Spinal cord (tissue), 10 donors: ENCODE results near the gene UCHL3. TPM values are rescaled to one million over a fixed set of nuclear protein-coding genes. Genes with fewer than 3 reads are reported as not detected.

Source experiments
- DNase-seq, 6 donors: peaks; one replicate each; pipeline versions ENCODE4 v3.0.0 to v3.0.0-alpha.2; 2013 to 2015; ENCODE audit warnings: low spot score in 6 of 6, low read depth in 4 of 6
- H3K27ac ChIP-seq: one replicate; pipeline ENCODE4 v1.5.1; 2013; ENCODE audit warnings: low read depth, low read length, control low read depth
- H3K27me3 ChIP-seq: one replicate; pipeline ENCODE4 v1.6.1; 2013; ENCODE audit warnings: low read length; ENCODE audit not compliant: control insufficient read depth, insufficient read depth
- H3K36me3 ChIP-seq: one replicate; pipeline ENCODE4 v1.6.1; 2013; ENCODE audit warnings: low read length; ENCODE audit not compliant: control insufficient read depth, insufficient read depth
- H3K4me1 ChIP-seq: one replicate; pipeline ENCODE4 v1.6.1; 2013; ENCODE audit warnings: low read length; ENCODE audit not compliant: control insufficient read depth, insufficient read depth
- H3K4me3 ChIP-seq: one replicate; pipeline ENCODE4 v1.5.1; 2013; ENCODE audit warnings: low read depth, low read length, control low read depth
- H3K9me3 ChIP-seq: one replicate; pipeline ENCODE4 v1.6.1; 2013; ENCODE audit warnings: low read length; ENCODE audit not compliant: control insufficient read depth, insufficient read depth
- WGBS: methylation state at CpG from one replicate; pipeline ENCODE4 v1.1.5; 2013; ENCODE audit warnings: missing lambda C conversion rate; ENCODE audit not compliant: insufficient coverage; 5-methylcytosine and 5-hydroxymethylcytosine counted together
- polyA plus RNA-seq, 2 donors: library from polyadenylated mRNA; unstranded; fragments of 120-200 nt; gene quantifications; one replicate each; pipeline ENCODE4 v1.2.1, GENCODE V29; 2013; ENCODE audit not compliant: insufficient read length in 2 of 2
- total RNA-seq, 2 donors: library from RNA; depleted of rRNA in 1 of 2; stranded (reverse); fragments of 120-200 nt in 1 of 2; fragments of >200 nt in 1 of 2; gene quantifications; one replicate each; pipeline versions ENCODE4 v1.2.3 to v1.2.4, GENCODE V29; 2013 to 2014
- donor health status: healthy.

Gene UCHL3
- total and polyA plus RNA-seq, 4 donors = 31.6 to 47.4 (median 32.1) TPM

GRCh38 chr13:75636436-75637180 is 87.0 kb downstream of the UCHL3 start:
- no peak overlapping the region for H3K27ac ChIP-seq
- H3K4me3 ChIP-seq = peak overlapping the region; percentile 59
- under 1% methylated on average over 56 of the region's 58 CpGs for WGBS
- peaks cover 21% of the 10 kb centered on the region for H3K27me3 ChIP-seq
- H3K36me3 ChIP-seq = no peaks in the 10 kb centered on the region
- H3K9me3 ChIP-seq = no peaks in the 10 kb centered on the region
- DNase-seq = peak in 1 of 6 donors; percentile 11
- peaks cover 12% of the 10 kb centered on the region for H3K4me1 ChIP-seq

GRCh38 chr13:75637181-75637750 is 87.7 kb downstream of the UCHL3 start:
- peak overlapping the region; percentile 59 for H3K4me3 ChIP-seq

GRCh38 chr13:75639454-75639853 is 89.9 kb downstream of the UCHL3 start:
- WGBS = 100% methylated on average over 1 of the region's 2 CpGs
- no peak for DNase-seq
- Histone ChIP-seq H3K27ac (no peak overlapping the region), H3K4me1 (peaks cover 12% of the 10 kb centered on the region), H3K36me3 (no peaks in the 10 kb centered on the region), H3K4me3 (no peak overlapping the region), H3K27me3 (peaks cover 21% of the 10 kb centered on the region), H3K9me3 (no peaks in the 10 kb centered on the region)

More at GRCh38 chr13:75637181-75637750, 87.7 kb downstream of the UCHL3 start:
- Histone ChIP-seq H3K4me1 (peaks cover 12% of the 10 kb centered on the region), H3K27me3 (peaks cover 21% of the 10 kb centered on the region), H3K9me3 (no peaks in the 10 kb centered on the region), H3K27ac (no peak overlapping the region), H3K36me3 (no peaks in the 10 kb centered on the region)
- DNase-seq = peak in 1 of 6 donors; percentile 10
- 5% methylated on average over 11 of the region's 17 CpGs for WGBS

- Histone ChIP-seq H3K4me3 (no peak overlapping the region), H3K9me3 (no peaks in the 10 kb centered on the region), H3K27me3 (peaks cover 21% of the 10 kb centered on the region), H3K27ac (no peak overlapping the region), H3K4me1 (peaks cover 8% of the 10 kb centered on the region), H3K36me3 (no peaks in the 10 kb centered on the region)
- WGBS = 93% methylated on average over 5 of the region's 6 CpGs
- DNase-seq = no peak
Observed at GRCh38 chr13:75641026-75641425, 91.4 kb downstream of the UCHL3 start.

GRCh38 chr13:75643182-75643581 is 93.6 kb downstream of the UCHL3 start:
- no peaks in the 10 kb centered on the region for H3K9me3 ChIP-seq
- no peaks in the 10 kb centered on the region for H3K36me3 ChIP-seq
- H3K27ac ChIP-seq = no peak overlapping the region
- DNase-seq = no peak
- no peaks in the 10 kb centered on the region for H3K4me1 ChIP-seq
- WGBS = no CpG with 5 or more reads among the region's 1 CpG
- peaks cover 3% of the 10 kb centered on the region for H3K27me3 ChIP-seq
- no peak overlapping the region for H3K4me3 ChIP-seq

GRCh38 chr13:75643693-75644092 is 94.1 kb downstream of the UCHL3 start:
- H3K27me3 ChIP-seq = peaks cover 2% of the 10 kb centered on the region
- no peak overlapping the region for H3K27ac ChIP-seq
- no peaks in the 10 kb centered on the region for H3K9me3 ChIP-seq
- no peak for DNase-seq
- no peaks in the 10 kb centered on the region for H3K4me1 ChIP-seq
- no peak overlapping the region for H3K4me3 ChIP-seq
- H3K36me3 ChIP-seq = no peaks in the 10 kb centered on the region

- Histone ChIP-seq H3K27me3 (no peaks in the 10 kb centered on the region), H3K4me3 (no peak overlapping the region), H3K27ac (no peak overlapping the region), H3K36me3 (no peaks in the 10 kb centered on the region), H3K9me3 (no peaks in the 10 kb centered on the region), H3K4me1 (no peaks in the 10 kb centered on the region)
- no peak for DNase-seq
- WGBS = no CpG with 5 or more reads among the region's 3 CpGs
Observed at GRCh38 chr13:75645141-75645540, 95.5 kb downstream of the UCHL3 start.

GRCh38 chr13:75647126-75647784 is 97.7 kb downstream of the UCHL3 start:
- Histone ChIP-seq H3K27ac (no peak overlapping the region), H3K4me1 (no peaks in the 10 kb centered on the region), H3K36me3 (no peaks in the 10 kb centered on the region), H3K9me3 (no peaks in the 10 kb centered on the region), H3K27me3 (no peaks in the 10 kb centered on the region), H3K4me3 (no peak overlapping the region)
- DNase-seq = no peak
- WGBS = no CpG with 5 or more reads among the region's 1 CpG

- Histone ChIP-seq H3K27ac (no peak overlapping the region), H3K36me3 (no peaks in the 10 kb centered on the region), H3K4me1 (no peaks in the 10 kb centered on the region), H3K27me3 (no peaks in the 10 kb centered on the region), H3K9me3 (no peaks in the 10 kb centered on the region), H3K4me3 (no peak overlapping the region)
- WGBS = no CpG with 5 or more reads among the region's 2 CpGs
- no peak for DNase-seq
Observed at GRCh38 chr13:75648446-75648845, 98.9 kb downstream of the UCHL3 start.
